ENCODE results near the gene NPDC1. TPM values are rescaled to one million over a fixed set of nuclear protein-coding genes. Genes with fewer than 3 reads are reported as not detected.

The NPDC1 gene, protein sequence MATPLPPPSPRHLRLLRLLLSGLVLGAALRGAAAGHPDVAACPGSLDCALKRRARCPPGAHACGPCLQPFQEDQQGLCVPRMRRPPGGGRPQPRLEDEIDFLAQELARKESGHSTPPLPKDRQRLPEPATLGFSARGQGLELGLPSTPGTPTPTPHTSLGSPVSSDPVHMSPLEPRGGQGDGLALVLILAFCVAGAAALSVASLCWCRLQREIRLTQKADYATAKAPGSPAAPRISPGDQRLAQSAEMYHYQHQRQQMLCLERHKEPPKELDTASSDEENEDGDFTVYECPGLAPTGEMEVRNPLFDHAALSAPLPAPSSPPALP
- 41.9 and 44.1 TPM in 2 replicates for total RNA-seq (2021; fragmentation: NEBNext Ultra II Directional; extraction: Animal tissue kit (Norgen Biotek cat#: 25700))
- 26.2 and 43.6 TPM in 2 replicates for polyA plus RNA-seq (2011; rRNA removed)
- polyA plus RNA-seq (2011; cell fraction: cytosol; rRNA removed): 27.6 TPM
- polyA plus RNA-seq (2011; cell fraction: nucleus; rRNA removed): 132 TPM
- polyA plus RNA-seq (2012, experiment 1 of 2): 25.4 to 45.6 TPM (median 37.8 TPM) in 4 replicates
- 18.6 TPM for polyA plus RNA-seq (2012, experiment 2 of 2)
- 51.1 TPM for polyA plus RNA-seq (2013, experiment 1 of 2)
- polyA plus RNA-seq (2013, experiment 2 of 2): 54.9 TPM
- 2.2 and 2.4 TPM in 2 replicates for polyA minus RNA-seq (2011; rRNA and poly(A)+ RNA removed)
- 17.6 TPM for polyA minus RNA-seq (2011; cell fraction: cytosol; rRNA and poly(A)+ RNA removed)
- 14.1 TPM for polyA minus RNA-seq (2011; cell fraction: nucleus; rRNA and poly(A)+ RNA removed)
- long read RNA-seq, experiment 1, transcript NPDC1-202 (9 exons, 1,494 nt): major isoform, 22 of 41 reads
- long read RNA-seq, experiment 1, partial matches to known transcripts: 9 of 41 reads
- long read RNA-seq, experiment 1, other reads (novel, unspliced or antisense): 5 of 41 reads
- long read RNA-seq, experiment 2, partial matches to known transcripts: 0 of 1 reads
- long read RNA-seq, experiment 2, other reads (novel, unspliced or antisense): 1 of 1 reads

DNA sequence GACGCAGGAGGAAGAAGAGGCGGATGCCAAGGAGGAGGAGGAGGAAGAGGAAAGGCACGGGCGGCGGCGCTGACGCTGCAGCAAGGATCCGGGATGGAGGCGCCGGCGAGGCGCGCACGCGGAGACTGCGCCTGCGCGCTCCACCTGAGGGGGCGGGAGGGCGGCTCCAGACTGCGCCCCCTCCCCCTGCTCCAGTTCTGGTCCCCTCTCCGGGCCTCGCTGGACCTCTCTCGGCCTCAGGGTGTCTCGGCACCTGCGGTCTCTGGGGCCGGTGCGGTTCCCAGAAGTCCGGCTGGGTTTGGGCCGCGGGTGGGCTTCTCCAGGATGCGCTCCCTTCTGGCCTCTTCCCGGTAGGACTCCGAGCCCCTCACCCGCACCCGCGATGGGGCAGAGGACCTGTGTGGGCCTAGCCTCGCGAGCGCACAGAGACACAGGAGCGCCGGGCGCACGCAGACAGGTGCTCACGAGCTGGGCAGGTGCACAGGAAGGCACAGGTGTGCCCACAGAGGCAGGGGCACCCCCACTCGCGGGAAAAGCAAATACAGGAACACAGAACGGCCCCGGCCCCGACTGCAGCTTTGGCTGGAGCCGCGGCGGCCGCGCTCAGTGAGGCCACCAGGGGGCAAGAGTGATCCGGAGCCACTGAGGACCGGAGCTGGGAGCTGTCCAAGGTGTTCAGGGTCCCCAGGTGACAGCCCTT, at the start of gene NPDC1:
NPDC1 (minus strand) TSS at position 90 of the 700 bp plus-strand sequence. CDS start 188 bp downstream, outside the sequence.
- peak within 1 kb of the TSS; percentile 17; the same call in 1 of the 2 replicates for H2BK12ac ChIP-seq (ENCODE audit: low read depth, low read length)
- H4K5ac ChIP-seq (ENCODE audit: insufficient read length, low read depth, low read length): peak within 1 kb of the TSS; percentile 42
- H3K4me1 ChIP-seq (replicated peaks in 1 of 4; ENCODE audit: control insufficient read depth in 3 of 4, insufficient read depth in 4 of 4, low read length in 3 of 4): peaks cover 3 to 14% (median 8%) of the 10 kb centered on the region in 4 experiments; a peak in 6 of 7 replicates
- no peaks in the 10 kb centered on the region for H3K9me3 ChIP-seq (ENCODE audit: insufficient read depth in 2 of 2, low read depth in 1 of 2, low read length in 1 of 2)
- no peak within 1 kb of the TSS for H3K27ac ChIP-seq (ENCODE audit: low read depth, low read length)
- H3K4ac ChIP-seq (replicated peaks; ENCODE audit: insufficient read length, low read depth, low read length): no peak within 1 kb of the TSS
- FAIRE-seq (no peak), DNase-seq (ENCODE audit: low read depth in 1 of 2, low spot score in 2 of 2) (peak; percentile 59 to 99)
- H3K14ac ChIP-seq (ENCODE audit: insufficient read length): no peak within 1 kb of the TSS
- peak within 1 kb of the TSS; percentile 54 for H4K91ac ChIP-seq (replicated peaks; ENCODE audit: insufficient read length, low read length)
- POLR2A ChIA-PET (ENCODE audit: partially characterized antibody): interaction anchor here (0.6 to 1.6 kb wide), 6 partner anchors 10 to 198 kb away, joined by 3 to 4 read pairs (median 3); partner anchors contain the start of gene MAN1B1
- H3K56ac ChIP-seq (replicated peaks; ENCODE audit: insufficient read length, low read depth, low read length): no peak within 1 kb of the TSS
- peaks cover 0 to 4% of the 10 kb centered on the region in 2 experiments; a peak in 1 of 4 replicates for H3K79me2 ChIP-seq (ENCODE audit: control insufficient read depth in 1 of 2, insufficient read depth in 2 of 2, low read length in 2 of 2)
- H3K4me2 ChIP-seq (ENCODE audit: insufficient read depth in 1 of 2, low read depth in 2 of 2, low read length in 2 of 2): peak within 1 kb of the TSS; percentile 34 to 99
- peak within 1 kb of the TSS in 1 of 4 experiments; percentile 71; a peak in 4 of 7 replicates for H3K9ac ChIP-seq (replicated peaks in 1 of 4; ENCODE audit: extremely low read depth in 1 of 4, low read depth in 3 of 4, low read length in 3 of 4)
- H3K23ac ChIP-seq (ENCODE audit: insufficient read length): no peak within 1 kb of the TSS
- H2BK15ac ChIP-seq (ENCODE audit: low read length): no peak within 1 kb of the TSS
- no peak within 1 kb of the TSS for H2BK120ac ChIP-seq (replicated peaks; ENCODE audit: low read depth, low read length)
- H3K79me1 ChIP-seq (ENCODE audit: low read depth, low read length): peaks cover 9% of the 10 kb centered on the region
- H3K36me3 ChIP-seq (ENCODE audit: control insufficient read depth in 2 of 4, insufficient read depth in 4 of 4, low read length in 3 of 4): no peaks in the 10 kb centered on the region
- peak within 1 kb of the TSS; percentile 7 for H3K18ac ChIP-seq (ENCODE audit: extremely low read depth, low read length)
- peak within 1 kb of the TSS; percentile 79; the same call in 1 of the 2 replicates for H4K8ac ChIP-seq (ENCODE audit: extremely low read depth, insufficient read depth, low read length)
- 2% methylated on average over 46 of the region's 57 CpGs; no CpG with 5 or more reads in 1 of the 2 experiments for WGBS, 2 experiments (ENCODE audit: extremely low coverage in 1 of 2, insufficient coverage in 1 of 2, insufficient read length in 1 of 2, insufficient replicate concordance in 2 of 2, low coverage in 1 of 2, low lambda C conversion rate in 2 of 2, missing lambda C conversion rate in 1 of 2)
- H2AK5ac ChIP-seq (ENCODE audit: low read depth, low read length): no peak within 1 kb of the TSS
- peaks cover 12% of the 10 kb centered on the region; the same call in 1 of the 2 replicates for H3K23me2 ChIP-seq (ENCODE audit: low read depth, low read length)
- no peak within 1 kb of the TSS for H2AFZ ChIP-seq (ENCODE audit: low read length)
- CTCF ChIA-PET (ENCODE audit: partially characterized antibody): interaction anchor here (0.5 to 7.6 kb wide), 34 partner anchors 8 to 296 kb away, joined by 3 to 291 read pairs (median 4); partner anchors contain the start of genes ABCA2, FUT7, MAN1B1 and RNF224
- no peak within 1 kb of the TSS for H2BK5ac ChIP-seq (ENCODE audit: low read depth, low read length)
- H4K20me1 ChIP-seq (replicated peaks in 1 of 2; ENCODE audit: control insufficient read depth in 1 of 2, insufficient read depth in 2 of 2, low read length in 2 of 2): peaks cover 8 to 26% of the 10 kb centered on the region in 2 experiments
- H3K4me3 ChIP-seq (ENCODE audit: extremely low read depth in 1 of 4, insufficient read depth in 2 of 4, low read depth in 3 of 4, low read length in 4 of 4): peak within 1 kb of the TSS; percentile 38 to 62 (median 56)
- peaks cover 17 to 51% (median 37%) of the 10 kb centered on the region in 4 experiments for H3K27me3 ChIP-seq (replicated peaks in 1 of 4; ENCODE audit: control insufficient read depth in 3 of 4, extremely low read depth in 1 of 4, insufficient read depth in 3 of 4, low read length in 3 of 4)
- no peak within 1 kb of the TSS for H2BK20ac ChIP-seq (ENCODE audit: low read length)
- TF ChIP-seq ASH2L (IDR thresholded peaks at IDR 0.05; ENCODE audit: low read length): peak; percentile 23
- TF ChIP-seq, protein P1, sequence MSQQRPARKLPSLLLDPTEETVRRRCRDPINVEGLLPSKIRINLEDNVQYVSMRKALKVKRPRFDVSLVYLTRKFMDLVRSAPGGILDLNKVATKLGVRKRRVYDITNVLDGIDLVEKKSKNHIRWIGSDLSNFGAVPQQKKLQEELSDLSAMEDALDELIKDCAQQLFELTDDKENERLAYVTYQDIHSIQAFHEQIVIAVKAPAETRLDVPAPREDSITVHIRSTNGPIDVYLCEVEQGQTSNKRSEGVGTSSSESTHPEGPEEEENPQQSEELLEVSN (IDR thresholded peaks at IDR 0.05): peak; percentile 59; the same call in 1 of the 2 replicates
- TF ChIP-seq POLR2AphosphoS5 (IDR thresholded peaks at IDR 0.05; ENCODE audit: low read depth, low read length): no peak
- TF ChIP-seq EGR1 (IDR thresholded peaks at IDR 0.05; ENCODE audit: borderline replicate concordance, low read depth, low read length): peak; percentile 85; the same call in 1 of the 2 replicates
